ENCODE measurements around the gene RAB25. TPM values are rescaled to one million over a fixed set of nuclear protein-coding genes. Genes with fewer than 3 reads are reported as not detected.
"Not testable (repeated sequence)": the region's sequence is repeated elsewhere in the genome, so short reads cannot be mapped to it uniquely, and the experiment has no call there.

The RAB25 gene
- not detected for total RNA-seq
- long read RNA-seq = 0 reads

DNA sequence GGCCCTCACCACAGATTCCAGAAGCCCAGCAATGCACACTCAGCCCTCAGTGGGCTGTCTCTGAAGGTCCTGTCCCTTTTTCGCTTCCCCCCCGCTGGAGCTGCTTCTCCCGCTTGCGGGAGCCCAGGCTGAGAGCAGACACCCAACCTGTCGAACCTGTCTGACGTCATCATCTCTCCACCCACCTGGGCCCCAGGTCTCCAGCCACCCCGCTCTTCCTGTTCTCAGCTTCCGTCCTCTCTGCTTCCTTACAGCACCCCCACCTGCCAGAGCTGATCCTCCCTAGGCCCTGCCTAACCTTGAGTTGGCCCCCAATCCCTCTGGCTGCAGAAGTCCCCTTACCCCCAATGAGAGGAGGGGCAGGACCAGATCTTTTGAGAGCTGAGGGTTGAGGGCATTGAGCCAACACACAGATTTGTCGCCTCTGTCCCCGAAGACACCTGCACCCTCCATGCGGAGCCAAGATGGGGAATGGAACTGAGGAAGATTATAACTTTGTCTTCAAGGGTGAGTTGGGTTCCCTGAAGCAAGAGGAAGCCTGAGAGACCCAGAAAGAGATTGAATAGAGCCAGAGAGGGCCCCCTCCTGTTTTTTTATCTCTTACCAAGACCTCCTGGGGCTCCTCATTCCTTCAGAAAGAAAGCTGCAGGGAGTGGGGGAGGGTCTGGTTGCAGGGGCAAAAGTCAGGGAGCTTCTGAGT is at the start of gene RAB25:
Gene RAB25, plus strand, starts transcription at position 224 of the 700 bp plus-strand sequence. Its CDS starts 241 bp downstream, at position 465.
- DNase-seq (ENCODE audit: low spot score) = no peak

DNA sequence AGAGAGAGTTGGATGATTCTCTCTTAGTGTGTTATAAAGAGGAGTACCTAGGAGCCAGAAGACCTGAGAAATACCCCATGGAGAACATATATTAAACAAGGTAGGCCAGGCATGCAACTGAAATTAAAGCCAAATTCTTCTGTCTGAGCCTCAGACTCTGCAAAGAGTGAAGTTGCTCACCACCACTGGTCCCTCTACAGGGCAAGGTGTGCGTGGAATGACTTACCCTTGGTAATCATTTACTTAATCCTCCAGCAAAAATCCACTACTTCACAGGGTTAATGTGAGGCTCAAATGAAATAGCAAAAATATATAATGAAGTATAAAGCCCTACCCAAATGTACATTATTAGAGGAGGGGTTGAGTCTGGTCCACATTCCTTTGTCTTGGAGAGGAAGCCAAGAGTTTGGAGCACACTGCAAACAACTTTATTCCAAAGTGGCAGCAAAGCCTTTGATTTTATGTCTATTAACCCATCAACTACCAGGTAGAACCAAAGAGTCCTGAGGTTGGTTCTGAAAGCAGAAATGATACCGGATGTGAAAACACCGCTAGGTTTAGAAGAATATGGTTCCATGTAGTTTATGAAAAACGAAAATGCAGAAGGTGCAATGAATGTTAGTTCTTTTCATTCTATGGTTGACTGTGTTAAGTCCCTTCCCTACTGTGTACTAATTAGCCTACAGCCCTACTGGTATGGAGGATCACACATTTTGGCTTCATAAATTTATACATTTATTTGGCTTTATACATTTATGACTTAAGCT is 48.7 kb upstream of the RAB25 start:
- DNase-seq (ENCODE audit: low spot score) = no peak

DNA sequence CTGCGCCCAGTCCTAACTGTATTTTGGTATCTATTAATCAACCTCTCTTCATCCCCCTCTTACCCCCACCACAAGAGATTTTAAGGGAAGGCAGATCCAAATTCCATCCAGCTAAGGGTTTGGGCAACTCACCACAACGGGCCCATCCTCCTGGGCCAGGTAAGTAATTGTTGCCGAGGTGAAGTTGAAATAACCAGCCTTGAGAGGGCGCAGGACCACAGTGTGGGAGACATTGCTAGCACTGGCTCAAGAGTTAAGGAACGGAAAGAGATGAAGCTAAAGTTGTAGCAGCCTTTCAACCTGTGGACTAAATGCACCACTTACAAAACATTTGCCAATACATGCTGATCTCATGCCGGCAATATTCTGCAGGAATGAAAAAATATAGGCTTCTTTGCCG is 46.1 kb upstream of the RAB25 start:
- DNase-seq (ENCODE audit: low spot score) = no peak

DNA sequence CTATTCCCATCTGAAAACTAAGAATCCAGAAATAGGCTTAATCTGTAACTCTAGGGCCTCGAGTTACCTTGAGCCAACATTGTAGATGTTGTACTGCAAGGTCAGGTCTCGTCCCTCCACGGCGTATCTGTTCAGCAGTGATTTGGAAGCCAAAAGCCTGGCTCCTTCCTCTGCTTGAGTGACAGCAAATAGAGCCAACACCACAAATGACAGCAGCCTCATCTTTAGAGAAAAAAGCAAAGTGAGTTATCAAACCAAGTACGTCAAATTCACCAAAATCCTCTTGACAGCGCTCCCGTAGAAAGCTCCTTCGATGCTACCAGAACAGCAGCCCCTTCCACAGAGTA is 41.0 kb upstream of the RAB25 start:
- DNase-seq (ENCODE audit: low spot score) = no peak

DNA sequence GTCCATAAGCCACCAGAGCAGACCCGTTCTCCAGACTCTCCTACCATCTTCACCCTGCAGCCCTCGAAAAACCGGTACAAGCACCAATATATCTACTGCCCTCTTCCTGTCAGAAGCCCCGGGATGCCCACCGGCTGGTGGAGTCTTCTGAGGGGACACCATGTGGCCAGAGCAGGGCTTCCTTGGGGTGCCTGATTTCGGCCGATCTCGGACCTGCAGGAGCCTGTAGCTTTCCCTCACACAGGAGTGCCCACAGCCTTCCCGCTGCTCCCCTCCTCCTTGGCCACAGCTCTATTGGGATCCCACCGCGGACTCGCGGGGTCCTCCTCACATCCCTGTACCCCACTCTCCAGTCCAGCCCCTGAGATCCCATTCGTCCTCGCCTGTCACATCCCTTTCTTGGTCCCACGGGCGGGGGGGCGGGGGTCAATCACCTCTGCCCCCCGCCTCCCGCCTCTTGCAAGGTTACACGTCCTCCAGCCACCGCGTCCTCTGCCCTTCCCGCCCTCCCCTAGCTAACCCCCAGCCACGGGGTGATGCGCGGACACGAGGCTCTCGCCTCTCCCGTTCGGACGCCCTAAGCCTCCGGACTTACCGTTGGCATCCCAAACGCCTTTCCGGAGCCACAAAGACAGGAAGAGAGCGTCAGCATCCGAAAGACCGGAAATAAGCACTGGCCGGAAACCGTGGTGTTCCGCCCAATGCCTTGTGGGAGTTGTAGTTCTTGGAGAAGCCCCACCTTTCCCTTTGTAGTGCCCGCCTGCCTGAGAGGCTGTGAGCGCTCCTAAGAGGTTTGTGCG is 40.5 kb upstream of the RAB25 start, which contains the start of gene SSR2:
Gene SSR2, minus strand, starts transcription at position 659 of the 800 bp plus-strand sequence. CDS start 784 bp downstream, outside the sequence.
- DNase-seq (ENCODE audit: low spot score) = peak; percentile 93

DNA sequence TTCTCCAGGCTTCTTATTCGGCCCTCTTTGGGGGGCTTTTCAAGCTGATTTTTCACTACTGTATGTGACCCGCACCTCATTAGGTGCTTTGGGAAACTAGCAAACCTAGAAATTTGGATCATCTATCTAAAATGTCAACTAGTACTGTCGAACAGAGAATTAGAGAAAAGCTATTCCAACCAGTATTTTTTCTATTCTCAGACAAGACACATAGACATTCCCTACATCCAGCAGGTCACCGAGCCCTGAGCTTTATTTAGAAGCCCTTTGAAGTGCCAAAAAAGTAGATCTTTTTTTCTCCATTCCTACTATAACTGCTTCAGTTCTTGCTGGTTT is 39.9 kb upstream of the RAB25 start:
- DNase-seq (ENCODE audit: low spot score) = no peak

DNA sequence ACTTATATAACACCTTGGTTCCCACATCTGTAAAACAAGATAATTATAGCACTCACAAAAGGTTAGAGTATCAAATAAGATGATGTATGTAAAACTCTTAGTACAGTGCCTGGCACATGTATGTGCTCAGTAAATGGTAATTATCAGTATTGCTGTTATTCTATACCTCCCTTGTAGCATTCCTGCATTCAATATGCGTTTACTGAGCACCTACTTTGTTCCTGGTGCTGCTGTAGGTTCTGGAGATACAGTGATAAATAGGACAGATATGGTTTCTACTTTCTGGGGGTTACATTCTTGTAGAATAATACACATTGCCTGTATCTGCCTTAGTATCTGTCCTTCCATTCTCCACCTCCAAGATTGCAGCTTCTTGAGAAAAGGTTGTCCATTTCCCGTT is 39.0 kb upstream of the RAB25 start:
- no peak for DNase-seq (ENCODE audit: low spot score)

DNA sequence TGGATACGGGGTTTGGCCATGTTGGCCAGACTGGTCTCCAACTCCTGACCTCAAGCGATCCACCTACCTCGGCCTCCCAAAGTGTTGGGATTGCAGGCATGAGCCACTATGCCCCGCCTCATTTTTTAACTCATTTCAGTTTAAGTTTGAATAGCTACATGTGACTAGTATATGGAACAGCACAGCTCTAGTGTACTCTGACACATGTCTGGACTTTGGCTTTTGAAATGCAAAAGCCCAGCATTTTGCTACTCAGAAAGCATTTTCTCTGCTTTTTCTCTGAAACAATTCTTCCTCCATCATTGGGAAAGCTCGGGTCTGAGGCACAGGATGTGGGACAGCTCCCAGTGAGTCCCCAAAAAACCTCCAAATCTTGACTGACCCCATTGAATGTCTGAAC is 36.2 kb upstream of the RAB25 start:
- no peak for DNase-seq (ENCODE audit: low spot score)

DNA sequence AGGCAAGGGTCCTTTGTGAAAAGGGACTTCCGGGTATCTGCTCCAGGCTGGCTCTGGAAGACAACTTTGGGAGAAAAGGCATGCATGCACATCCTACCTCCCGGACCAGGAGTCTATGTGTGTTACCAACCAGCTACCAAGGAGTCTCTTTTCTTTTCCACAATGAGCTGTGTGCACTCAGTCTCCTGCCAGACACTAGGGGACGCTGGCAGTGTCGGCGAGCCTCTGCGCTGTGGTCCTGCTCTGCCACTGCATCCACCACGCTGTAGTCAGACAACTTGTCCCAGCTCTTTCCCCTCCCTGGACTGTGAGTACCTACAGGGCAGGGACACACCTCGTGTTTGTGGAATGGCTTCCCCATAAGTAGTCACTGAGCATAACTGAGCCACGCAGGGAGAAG is 35.1 kb upstream of the RAB25 start:
- no peak for DNase-seq (ENCODE audit: low spot score)

DNA sequence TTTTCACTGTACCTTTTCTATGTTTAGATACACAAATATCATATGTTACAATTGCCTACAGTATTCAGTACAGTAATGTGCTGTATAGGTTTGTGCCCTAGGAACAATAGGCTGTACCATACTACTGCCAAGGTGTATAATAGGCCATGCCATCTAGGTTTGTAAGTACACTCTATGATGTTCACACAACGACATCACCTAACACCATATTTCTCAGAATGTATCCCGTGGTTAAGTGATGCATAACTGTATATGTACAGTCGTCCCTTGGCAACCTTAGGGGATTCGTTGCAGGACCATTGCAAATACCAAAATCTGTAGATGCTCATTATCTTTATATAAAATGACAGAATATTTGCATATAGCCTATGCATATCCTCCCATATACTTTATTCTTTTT is 34.4 kb upstream of the RAB25 start:
- no peak for DNase-seq (ENCODE audit: low spot score)

DNA sequence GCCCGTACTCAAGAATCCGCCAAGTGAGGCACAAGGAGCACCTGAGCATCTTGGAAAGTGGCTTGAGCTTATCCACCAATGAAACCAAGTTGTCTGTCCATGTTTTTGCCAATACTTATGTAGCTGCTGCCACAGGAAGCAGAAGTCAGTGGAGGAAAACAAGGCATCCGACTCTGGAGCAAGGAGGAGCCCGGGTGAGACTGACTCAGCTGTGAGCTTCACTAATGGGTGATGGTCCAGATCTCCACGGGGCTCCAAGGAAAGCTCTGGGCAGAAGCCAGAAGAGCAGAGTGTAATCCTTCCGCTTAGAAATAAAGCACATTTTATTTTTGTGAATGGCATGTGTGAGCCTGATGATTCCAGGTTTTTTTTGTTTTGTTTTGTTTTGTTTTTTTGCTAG is 27.9 kb upstream of the RAB25 start:
- no peak for DNase-seq (ENCODE audit: low spot score)

DNA sequence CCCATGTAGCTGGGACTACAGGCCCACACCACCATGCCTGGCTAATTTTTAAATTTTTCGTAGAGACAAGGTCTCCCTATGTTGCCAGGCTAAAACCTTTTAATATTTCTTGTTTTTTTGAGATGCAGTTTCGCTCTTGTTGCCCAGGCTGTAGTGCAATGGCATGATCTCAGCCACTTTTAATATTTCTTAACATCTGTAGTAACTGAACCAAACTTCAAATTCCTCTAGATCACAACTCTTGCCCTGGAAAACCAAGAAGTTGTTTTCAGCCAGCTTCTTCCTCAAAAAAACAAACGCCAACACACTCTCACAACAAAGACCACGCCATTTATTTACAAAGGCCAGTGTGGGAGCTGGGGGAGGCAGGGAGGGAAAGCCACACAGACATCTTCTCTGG is 26.0 kb upstream of the RAB25 start:
- DNase-seq (ENCODE audit: low spot score) = not testable (repeated sequence)

DNA sequence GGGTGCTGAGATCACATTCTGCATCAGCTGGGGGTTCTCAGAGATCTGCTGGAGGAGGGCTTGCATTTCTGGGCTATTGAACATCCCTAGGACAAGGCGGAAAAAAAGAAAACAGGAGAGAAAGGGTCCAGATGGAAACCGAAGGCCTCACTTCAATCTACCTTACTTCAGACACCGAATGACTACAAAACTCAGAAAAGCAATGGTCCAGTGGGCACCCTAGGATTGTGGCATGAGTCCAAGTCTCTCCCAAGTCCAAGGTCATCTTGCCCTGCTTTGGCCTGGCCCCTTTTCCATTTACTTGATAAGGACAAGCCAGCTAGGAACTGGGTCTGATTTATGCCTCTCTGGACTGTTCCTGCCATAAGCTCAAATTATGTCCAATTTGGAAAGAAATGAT is 18.1 kb upstream of the RAB25 start:
- DNase-seq (ENCODE audit: low spot score) = no peak

DNA sequence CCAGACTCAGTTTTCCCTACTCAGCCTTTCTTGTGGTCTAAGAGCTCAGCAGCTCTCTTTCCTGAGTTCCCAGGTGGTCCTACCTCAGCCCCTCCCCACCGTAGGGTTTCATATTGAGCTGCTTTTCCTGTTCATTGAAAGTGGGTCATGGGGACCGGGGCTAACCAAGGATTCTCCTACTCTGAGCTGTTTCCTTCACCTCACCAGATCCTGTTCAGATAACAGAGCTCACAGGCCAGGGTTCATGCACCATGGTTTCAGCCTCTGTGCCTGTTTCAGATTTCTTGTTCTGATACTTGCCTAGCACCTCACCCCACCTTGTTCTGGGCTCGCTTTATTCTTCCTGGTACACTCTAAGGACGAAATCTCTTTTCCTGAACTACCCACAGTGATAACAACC is 15.9 kb upstream of the RAB25 start:
- no peak for DNase-seq (ENCODE audit: low spot score)

DNA sequence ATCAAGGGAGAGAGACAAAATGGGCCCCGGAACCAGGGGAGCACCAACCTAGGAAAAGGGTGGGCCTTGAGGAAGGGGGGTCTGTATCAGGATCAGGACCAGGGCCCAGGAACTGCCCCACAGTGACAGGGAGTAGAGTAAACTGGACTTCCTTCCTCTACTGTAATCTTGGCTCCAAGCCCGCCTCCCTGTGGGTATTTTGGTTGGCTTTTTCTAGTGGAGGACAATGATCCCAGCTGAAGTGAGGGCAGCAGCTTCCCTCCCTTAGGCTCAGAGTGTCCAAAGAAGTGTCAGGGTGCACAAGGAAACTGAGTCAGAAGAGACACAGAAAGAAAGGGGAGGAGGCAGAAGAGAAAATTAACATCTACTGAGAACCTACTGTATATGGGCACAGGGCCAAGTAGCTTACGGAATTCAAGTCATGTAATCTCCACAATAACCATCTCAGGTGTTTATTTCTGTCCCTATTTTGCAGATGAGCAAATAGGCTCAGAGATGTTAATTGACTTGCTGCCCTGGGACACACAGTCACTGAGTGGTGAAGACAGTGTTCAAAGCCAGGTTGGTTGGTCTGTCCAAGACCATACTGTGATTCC is 12.2 kb upstream of the RAB25 start:
- DNase-seq (ENCODE audit: low spot score) = no peak

DNA sequence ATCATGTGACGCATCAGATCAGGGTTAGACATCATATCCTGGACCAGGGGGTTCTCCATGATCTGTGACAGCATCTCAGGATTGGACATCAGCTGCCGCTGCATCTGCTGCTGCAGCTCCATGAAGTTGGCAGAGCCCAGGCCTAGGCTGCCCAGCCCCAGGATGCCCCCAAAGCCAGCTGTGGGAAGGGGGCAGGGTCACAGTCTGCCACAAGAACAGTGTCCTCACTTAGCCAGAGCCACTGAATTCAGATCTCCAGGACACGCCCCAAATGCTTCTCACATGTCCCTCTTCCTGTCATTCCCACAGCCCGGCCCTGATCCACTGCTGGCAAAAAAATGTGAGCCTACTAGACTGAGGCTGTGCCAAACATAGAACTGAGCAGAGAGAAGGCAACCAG is 10.6 kb upstream of the RAB25 start:
- DNase-seq (ENCODE audit: low spot score) = no peak

DNA sequence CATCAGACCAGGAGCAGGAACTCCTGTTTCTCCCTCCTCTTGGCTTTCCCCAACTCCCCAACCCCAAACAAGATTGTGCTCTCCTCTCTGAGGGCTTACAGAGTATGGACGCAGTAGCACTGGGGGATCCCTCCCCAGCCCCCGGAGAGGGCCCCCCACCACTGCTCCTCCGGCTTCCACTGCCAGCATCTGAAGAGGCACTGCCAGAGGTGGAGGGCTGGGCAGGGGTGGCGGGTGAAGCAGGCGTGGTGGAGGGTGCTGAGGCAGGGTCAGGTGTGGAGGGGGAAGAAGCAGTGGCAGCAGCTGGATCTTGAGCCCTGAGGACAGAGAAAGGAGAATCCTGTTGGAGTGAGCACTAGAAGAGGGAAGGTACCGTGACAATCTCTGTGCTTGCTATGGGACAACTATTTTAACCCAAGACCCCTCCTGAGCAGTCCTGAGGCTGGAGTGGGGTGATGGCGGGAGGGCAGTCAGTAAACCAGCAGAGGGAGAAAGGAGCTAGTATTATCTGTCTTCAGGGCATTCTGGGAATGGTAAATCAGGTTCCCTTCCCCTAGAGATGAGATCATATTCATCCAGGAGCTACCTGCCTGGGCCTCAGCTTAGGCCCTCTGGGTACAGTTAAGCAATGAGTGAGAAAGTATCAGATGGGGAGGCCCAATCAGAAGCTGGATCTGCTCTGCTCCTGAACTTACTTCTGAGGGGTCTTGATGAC is 9.8 kb upstream of the RAB25 start:
- no peak for DNase-seq (ENCODE audit: low spot score)

DNA sequence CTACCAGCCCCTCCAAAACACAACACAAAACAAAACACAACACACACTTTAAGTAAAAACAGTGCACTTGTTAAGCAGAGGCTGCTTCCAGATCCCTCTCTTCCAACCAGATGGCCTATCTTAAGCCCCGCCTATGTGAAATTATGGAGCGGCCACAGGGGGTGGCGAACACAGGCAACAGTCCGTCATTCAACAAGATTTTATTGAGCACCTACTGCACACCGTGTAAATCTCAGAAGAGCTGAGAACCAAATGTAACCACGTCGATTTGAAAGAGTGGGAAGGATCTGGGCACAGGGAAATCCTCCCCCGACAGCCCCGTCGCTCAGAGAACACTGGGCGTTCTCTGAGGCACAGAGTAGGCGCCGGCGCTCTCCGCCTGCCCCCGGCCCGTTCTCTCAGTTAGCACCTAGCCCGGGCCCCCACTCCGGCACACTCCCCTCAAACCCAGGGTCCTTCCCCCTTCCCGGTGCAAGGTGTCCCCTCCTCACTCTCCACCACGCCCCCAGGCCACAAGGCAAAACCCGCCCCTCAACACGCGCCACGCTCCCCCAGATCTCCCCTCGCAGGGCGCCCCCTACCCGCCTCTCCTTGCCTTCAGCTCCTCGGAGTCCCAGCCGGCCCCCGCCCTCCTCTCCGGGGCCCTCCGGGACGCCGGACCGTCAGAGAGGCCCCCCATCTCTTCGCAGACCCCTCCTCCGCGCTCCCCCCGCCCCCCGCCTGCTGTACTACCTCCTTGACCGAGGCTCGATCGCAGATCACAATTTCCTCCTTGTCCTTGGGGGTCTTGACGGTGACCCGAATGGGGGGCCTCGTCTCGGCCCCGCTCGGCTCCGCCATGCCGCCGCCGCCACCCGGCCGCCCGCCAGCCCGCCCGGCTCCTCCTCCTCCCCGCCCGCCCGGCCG is 7.8 kb upstream of the RAB25 start:
- DNase-seq (ENCODE audit: low spot score) = no peak

DNA sequence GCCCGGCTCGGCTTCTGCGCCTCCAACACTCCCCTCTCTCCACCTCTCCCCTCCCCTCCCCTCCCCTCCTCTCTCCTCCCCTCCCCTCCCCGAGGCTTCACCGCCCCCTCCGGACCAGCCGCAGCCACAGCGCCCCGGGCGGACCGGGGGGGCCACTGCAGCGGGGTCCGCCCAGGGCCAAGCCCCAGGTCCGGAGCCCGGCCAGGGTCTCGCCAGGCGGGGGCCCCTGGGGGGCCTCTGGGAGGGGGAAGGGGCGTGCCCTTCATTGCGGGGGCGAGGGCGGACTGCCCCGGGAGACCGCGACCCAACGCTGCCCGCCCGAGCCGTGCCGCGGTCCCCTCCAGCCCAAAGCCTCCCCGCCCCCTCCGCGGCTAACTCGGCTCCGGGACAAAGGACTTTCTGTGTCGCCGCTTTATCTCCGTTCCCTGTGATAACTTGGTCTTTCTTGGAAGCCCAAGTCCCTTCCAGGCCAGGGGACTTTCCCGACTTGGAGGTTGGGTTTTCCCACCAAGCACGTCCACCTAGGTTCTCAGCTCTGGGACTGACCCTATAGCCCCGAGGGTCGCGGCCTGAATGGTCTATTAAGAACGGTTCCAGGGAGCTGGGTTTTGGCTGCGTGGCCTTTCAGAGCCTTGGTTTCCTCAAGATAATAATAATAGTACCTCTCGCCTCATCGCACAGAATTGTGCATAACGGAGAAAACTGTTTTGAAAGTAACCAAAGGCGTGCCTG is 7.0 kb upstream of the RAB25 start, which contains the start of gene UBQLN4:
Gene UBQLN4, minus strand, starts transcription at position 31 of the 732 bp plus-strand sequence. CDS start 97 bp downstream, outside the sequence.
- peak; percentile 95 for DNase-seq (ENCODE audit: low spot score)

Data from mesenteric fat pad (tissue), 1 donor.